Measurements from ENCODE around the gene RALA. TPM values are rescaled to one million over a fixed set of nuclear protein-coding genes. Genes with fewer than 3 reads are reported as not detected.

RALA gene
- total RNA-seq, 1 donor from 2014 or later = 79.2 TPM

- TF ChIP-seq CTCF (IDR thresholded peaks at IDR 0.05; ENCODE audit: insufficient read depth, low read length, poor library complexity, severe bottlenecking) = no peak
- no peak for DNase-seq (ENCODE audit: low read depth)
- H3K4me3 ChIP-seq (ENCODE audit: low read depth, low read length) = no peak overlapping the region
- no peaks in the 10 kb centered on the region for H3K36me3 ChIP-seq (ENCODE audit: control insufficient read depth, insufficient read depth, low read length)
- H3K27me3 ChIP-seq (ENCODE audit: control insufficient read depth, insufficient read depth, low read length) = no peaks in the 10 kb centered on the region
Observed at GRCh38 chr7:39642896-39643295, 19.5 kb downstream of the RALA start.

GRCh38 chr7:39644170-39644569 lies 20.8 kb downstream of the RALA start:
- Histone ChIP-seq H3K27me3 (ENCODE audit: control insufficient read depth, insufficient read depth, low read length) (no peaks in the 10 kb centered on the region), H3K36me3 (ENCODE audit: control insufficient read depth, insufficient read depth, low read length) (no peaks in the 10 kb centered on the region), H3K4me3 (ENCODE audit: low read depth, low read length) (no peak overlapping the region)
- TF ChIP-seq CTCF (IDR thresholded peaks at IDR 0.05; ENCODE audit: insufficient read depth, low read length, poor library complexity, severe bottlenecking) = no peak
- no peak for DNase-seq (ENCODE audit: low read depth)

GRCh38 chr7:39645482-39646407 lies 22.4 kb downstream of the RALA start:
- H3K36me3 ChIP-seq (ENCODE audit: control insufficient read depth, insufficient read depth, low read length) = no peaks in the 10 kb centered on the region
- no peak for TF ChIP-seq CTCF (IDR thresholded peaks at IDR 0.05; ENCODE audit: insufficient read depth, low read length, poor library complexity, severe bottlenecking)
- DNase-seq (ENCODE audit: low read depth) = no peak
- H3K27me3 ChIP-seq (ENCODE audit: control insufficient read depth, insufficient read depth, low read length) = no peaks in the 10 kb centered on the region
- no peak overlapping the region for H3K4me3 ChIP-seq (ENCODE audit: low read depth, low read length)

GRCh38 chr7:39647816-39648215 lies 24.4 kb downstream of the RALA start:
- no peak for DNase-seq (ENCODE audit: low read depth)
- no peak for TF ChIP-seq CTCF (IDR thresholded peaks at IDR 0.05; ENCODE audit: insufficient read depth, low read length, poor library complexity, severe bottlenecking)
- H3K27me3 ChIP-seq (ENCODE audit: control insufficient read depth, insufficient read depth, low read length) = no peaks in the 10 kb centered on the region
- no peaks in the 10 kb centered on the region for H3K36me3 ChIP-seq (ENCODE audit: control insufficient read depth, insufficient read depth, low read length)
- H3K4me3 ChIP-seq (ENCODE audit: low read depth, low read length) = no peak overlapping the region

- H3K27me3 ChIP-seq (ENCODE audit: control insufficient read depth, insufficient read depth, low read length) = no peaks in the 10 kb centered on the region
- H3K36me3 ChIP-seq (ENCODE audit: control insufficient read depth, insufficient read depth, low read length) = no peaks in the 10 kb centered on the region
- no peak for TF ChIP-seq CTCF (IDR thresholded peaks at IDR 0.05; ENCODE audit: insufficient read depth, low read length, poor library complexity, severe bottlenecking)
- no peak overlapping the region for H3K4me3 ChIP-seq (ENCODE audit: low read depth, low read length)
- DNase-seq (ENCODE audit: low read depth) = no peak
Observed at GRCh38 chr7:39650676-39651075, 27.3 kb downstream of the RALA start.

- DNase-seq (ENCODE audit: low read depth) = no peak
- Histone ChIP-seq H3K36me3 (ENCODE audit: control insufficient read depth, insufficient read depth, low read length) (no peaks in the 10 kb centered on the region), H3K27me3 (ENCODE audit: control insufficient read depth, insufficient read depth, low read length) (no peaks in the 10 kb centered on the region), H3K4me3 (ENCODE audit: low read depth, low read length) (no peak overlapping the region)
- TF ChIP-seq CTCF (IDR thresholded peaks at IDR 0.05; ENCODE audit: insufficient read depth, low read length, poor library complexity, severe bottlenecking) = no peak
Observed at GRCh38 chr7:39651265-39651664, 27.9 kb downstream of the RALA start.
